HG02885 (cell line): ENCODE data around the gene GIMAP7.
A peak's percentile ranks its signal among the peaks of the same experiment; 100 is the strongest.
"Not testable (repeated sequence)": the region's sequence is repeated elsewhere in the genome, so short reads cannot be mapped to it uniquely, and the experiment has no call there.

Source experiments
- ATAC-seq: cut with Tn5 transposase; IDR thresholded peaks from one replicate; pipeline ENCODE4 v1.9.1; 2021; ENCODE audit warnings: mild to moderate bottlenecking; ENCODE audit not compliant: unreplicated experiment, poor library complexity

Gene GIMAP7

GRCh38 chr7:150511048-150511447 lies 3.6 kb upstream of the GIMAP7 start:
- ATAC-seq = no peak

- ATAC-seq = no peak
These were observed 914 bp upstream of the GIMAP7 start for GRCh38 chr7:150513758-150514157.

DNA sequence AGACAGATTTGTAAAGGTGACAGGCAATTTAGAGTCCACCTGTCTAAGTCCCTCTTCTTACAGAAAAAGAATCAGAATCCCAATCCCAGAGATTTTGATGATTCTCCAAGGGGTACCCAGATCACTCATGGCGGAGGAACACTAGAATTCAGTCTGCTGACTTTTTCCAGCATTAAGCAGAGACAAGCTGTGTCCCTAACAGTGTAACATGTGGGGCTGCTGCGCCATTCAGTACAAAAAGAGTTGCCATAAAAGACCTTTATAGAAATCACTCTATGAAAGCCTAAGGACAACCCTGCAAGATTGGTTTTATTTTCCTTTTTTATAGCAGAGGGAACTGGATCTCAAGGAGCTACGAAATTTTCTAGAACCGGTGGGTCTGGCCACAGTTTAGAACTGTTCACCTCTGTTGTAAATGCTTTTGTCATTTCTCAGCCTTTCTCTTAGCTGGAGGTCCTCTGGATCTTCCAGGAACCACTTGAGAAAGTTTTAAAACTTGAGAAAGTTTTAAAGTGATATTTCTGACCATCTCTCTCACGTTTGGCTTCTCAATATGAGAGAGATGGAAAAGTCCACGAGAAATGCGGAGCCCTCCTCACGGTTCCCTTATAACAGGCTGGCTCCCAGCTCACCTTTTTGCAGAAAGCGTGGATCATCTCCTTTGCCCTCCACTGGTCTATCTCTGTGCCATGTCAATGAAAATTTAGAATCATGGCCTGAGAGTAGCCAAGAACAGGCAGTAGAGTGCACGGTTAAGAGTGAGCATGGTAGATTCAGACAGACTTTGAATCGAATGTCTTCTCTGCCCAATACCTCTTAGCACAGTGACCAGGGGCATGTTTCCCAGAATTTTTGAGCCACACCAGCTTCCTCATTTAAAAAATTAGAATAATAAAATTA lies 826 bp downstream of the GIMAP7 start:
- peak; percentile 33 for ATAC-seq

- ATAC-seq = no peak
These were observed 2.5 kb downstream of the GIMAP7 start for GRCh38 chr7:150516956-150517745.

- ATAC-seq = no peak
These were observed 4.6 kb downstream of the GIMAP7 start for GRCh38 chr7:150519310-150519709.

- no peak for ATAC-seq
These were observed 5.5 kb downstream of the GIMAP7 start for GRCh38 chr7:150520145-150520544.

DNA sequence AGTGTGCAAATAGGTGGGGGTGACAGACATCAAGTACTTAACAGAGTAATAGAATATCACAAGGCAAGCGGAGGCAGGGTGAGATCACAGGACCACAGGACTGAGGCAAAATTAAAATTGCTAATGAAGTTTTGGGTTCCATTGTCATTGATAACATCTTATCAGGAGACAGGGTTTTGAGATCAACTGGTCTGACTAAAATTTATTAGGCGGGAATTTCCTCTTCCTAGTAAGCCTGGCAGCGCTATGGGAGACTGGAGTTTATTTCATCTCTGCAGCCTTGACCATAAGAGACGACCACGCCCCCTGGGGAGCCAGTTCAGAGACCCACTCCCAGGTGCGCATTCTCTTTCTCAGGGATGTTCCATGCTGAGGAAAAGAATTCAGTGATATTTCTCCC lies 8.3 kb downstream of the GIMAP7 start:
- ATAC-seq = not testable (repeated sequence)

DNA sequence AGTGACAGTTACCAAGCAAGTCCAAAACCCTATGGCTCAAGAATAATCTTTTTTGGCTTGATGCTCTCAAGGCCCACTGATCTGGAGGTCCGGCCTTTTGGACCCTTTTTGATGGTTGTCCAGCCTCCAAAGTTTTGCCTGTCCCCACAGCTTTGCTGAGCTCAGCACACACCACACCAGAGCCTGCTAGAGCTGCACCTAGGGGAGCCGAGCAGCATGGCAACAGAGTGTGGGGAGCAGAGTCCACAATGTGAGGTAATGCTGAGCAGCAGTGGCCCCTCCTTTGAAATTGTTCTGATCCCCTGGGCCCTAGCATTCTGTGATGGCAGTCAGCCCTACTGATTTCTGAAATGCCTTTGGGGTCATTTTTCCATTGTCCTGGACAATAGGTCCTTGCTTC lies 9.3 kb downstream of the GIMAP7 start:
- no peak for ATAC-seq

- no peak for ATAC-seq
These were observed 17.0 kb downstream of the GIMAP7 start for GRCh38 chr7:150531704-150532103.

- no peak for ATAC-seq
These were observed 23.6 kb downstream of the GIMAP7 start for GRCh38 chr7:150538259-150538658.

DNA sequence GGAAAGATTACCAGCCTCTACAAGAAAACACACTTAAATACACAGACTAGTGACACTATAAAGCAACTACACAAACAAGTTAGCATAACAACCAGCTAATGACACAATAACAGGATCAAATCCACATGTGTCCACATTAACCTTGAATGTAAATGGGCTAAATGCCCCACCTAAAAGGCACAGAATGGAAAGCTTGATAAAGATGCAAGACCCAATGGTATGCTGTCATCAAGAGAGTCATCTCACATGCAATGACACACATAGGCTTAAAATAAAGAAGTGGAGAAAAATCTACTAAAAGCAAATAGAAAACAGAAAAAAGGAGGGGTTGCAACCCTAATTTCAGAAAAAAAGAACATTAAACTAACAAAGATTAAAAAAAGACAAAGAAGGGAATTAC lies 38.5 kb downstream of the GIMAP7 start:
- no peak for ATAC-seq

GRCh38 chr7:150556521-150557138 lies 42.0 kb downstream of the GIMAP7 start:
- ATAC-seq = no peak

DNA sequence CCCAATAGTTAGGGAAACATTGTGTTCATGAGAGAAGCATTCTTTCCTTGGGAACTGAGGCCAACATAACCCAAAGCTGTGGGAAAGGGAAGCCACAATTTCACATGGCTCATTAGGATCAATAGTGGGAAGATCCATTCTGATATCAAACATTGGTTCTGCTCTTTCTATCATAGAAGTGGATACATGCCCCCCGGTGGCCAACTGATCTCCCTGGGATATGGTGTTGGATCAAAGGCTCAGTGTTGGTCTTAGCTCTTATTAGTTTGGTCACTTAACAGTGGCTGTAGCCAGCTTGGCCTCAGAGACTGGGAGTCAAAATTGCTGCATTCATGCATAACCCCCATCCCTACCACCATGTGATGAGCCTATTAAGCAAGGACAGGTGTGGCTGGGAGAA lies 45.8 kb downstream of the GIMAP7 start:
- ATAC-seq = no peak

DNA sequence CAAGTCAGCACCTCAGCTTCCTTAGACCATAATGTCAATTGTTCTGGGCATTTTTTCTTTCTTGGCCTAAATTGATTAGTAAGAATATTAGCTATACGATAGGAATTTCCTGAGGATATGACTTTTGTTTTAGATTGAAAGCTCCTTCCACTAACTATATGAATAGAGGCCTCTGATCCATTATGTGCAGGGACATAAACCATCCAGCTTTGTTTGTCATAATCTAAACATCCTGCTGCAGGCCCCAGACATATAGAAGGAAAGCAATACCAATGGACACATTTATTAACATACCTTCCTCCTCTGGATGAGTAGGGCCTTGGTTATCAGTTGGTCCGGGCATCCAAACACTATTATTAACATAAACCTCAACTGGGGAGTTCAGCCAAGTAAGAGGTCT lies 48.2 kb downstream of the GIMAP7 start:
- no peak for ATAC-seq

- no peak for ATAC-seq
These were observed 49.3 kb downstream of the GIMAP7 start for GRCh38 chr7:150564006-150564405.

GRCh38 chr7:150564566-150564965 lies 49.9 kb downstream of the GIMAP7 start:
- ATAC-seq = no peak

DNA sequence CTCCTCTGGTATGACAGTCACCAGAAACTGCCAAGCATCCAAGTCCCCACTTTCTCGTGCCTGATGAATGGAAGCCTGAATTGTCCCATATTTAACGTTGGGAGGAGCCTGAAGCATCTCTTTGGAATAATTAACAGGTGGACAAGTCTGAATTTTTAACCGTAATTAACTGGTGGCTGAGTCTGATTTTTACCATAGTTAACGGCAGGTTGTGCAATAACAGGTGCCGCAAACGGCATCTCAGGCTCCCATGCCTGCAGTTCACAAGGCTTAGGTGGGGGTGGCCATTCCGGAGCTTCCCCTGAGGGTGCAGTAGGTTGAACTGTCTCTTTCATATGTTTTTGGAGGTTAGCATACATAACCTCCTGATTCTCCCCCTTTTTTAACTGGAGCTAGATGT lies 50.6 kb downstream of the GIMAP7 start:
- no peak for ATAC-seq

GRCh38 chr7:150566123-150566522 lies 51.5 kb downstream of the GIMAP7 start:
- ATAC-seq = no peak

DNA sequence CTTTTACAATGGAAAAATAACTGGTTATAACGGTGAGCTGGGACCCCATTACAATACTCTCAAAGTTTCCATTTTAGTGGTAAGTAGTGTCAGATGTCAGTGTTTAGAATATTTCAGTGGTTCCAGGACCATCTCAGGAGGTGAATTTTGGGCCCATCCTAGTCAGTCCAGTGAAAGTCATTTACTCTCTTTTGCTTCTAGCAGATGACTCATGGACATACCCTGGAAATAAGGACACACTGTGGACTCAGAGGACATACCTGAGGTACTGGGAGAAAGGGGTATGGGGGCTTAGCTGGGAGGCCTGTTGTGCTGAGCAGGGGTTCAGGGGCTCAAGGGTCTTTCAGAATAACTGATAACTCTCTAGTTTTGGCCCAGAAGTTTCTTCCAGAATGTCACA lies 51.9 kb downstream of the GIMAP7 start:
- no peak for ATAC-seq

DNA sequence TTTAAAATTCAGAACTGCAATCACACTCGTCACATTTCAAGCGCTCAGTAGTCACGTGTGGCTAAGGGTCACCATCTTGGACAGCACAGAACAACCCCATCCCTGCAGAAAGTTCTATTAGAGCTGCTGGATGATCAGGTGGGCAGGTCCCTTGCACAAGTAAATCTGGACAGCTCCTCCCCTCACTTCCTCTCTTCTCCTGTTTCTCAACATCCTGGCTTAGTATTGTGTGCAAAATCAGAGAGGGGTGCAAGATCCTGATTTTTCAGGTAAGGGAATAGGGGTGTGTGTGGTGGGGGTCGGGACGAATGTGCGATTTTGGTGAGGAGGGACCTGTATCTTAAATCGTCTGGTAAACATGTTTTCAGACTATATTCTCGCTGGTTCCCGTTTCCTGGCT lies 52.5 kb downstream of the GIMAP7 start, which contains the start of gene GIMAP4:
Gene GIMAP4, plus strand, starts transcription at position 222 of the 400 bp plus-strand sequence. CDS start 2,512 bp downstream, outside the sequence.
- no peak for ATAC-seq

- no peak for ATAC-seq
These were observed 53.2 kb downstream of the GIMAP7 start for GRCh38 chr7:150567871-150568301.
